ENCODE measurements around the gene TTLL6.
"Not testable (repeated sequence)": the region's sequence is repeated elsewhere in the genome, so short reads cannot be mapped to it uniquely, and the experiment has no call there.

Gene TTLL6

GRCh38 chr17:48814504-48814903 is 2.5 kb downstream of the TTLL6 start:
- DNase-seq: peak; percentile 45

GRCh38 chr17:48812001-48812400 is 5.0 kb downstream of the TTLL6 start:
- no peak for DNase-seq

DNA sequence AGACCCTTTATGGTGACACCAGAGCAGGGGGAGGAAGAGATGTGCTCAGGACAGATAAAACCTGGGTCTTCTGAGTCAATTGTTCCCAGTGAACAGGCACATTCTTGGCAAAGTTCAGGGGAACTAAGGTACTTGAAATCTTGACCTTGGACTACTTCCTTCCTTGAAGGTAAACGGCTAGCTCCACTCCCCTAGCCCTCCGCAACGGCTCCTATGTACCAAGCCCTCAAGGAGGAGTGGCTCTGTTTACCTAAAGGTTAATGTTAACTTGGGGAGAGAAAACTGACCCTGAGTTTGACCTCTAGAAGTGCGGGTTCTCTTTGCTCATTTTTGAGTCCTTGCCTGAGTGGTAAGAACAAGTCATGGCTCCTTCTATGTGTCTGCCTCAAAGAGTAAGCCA is 7.8 kb downstream of the TTLL6 start:
- DNase-seq: no peak

GRCh38 chr17:48804936-48805411 is 12.1 kb downstream of the TTLL6 start:
- DNase-seq: peak; percentile 65

- DNase-seq: no peak
These were observed 16.3 kb downstream of the TTLL6 start for GRCh38 chr17:48800626-48801217.

DNA sequence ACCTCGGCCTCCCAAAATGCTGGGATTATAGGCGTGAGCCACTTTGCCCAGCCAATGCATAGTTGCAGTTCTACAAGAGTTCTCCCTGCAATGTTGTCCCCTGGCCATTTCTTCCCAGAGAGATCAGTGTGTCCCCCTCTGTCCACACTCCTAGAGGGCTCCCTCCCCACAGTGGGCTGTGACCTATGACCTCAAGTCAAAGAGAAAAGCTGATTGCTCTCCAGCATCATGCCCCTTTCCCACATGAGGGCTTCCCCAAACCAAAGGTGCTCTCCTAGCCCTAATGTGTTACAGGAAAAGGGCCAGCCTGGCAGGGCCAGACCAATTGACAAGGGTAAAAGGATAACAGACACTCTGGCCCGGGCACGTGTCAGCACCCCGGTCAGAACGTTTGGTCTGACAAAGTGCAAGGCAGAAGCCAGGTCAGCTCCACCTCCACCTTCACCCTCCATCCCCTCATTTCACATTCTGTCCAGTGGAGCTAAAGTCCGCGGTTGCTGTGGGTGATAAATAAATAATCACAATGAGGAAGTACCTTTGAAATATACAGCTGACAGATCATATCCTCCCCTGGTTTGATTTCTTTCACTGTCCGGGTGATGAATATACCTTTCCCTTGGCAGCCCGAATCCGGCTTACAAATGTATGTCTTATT is 17.8 kb downstream of the TTLL6 start:
- DNase-seq: no peak

GRCh38 chr17:48796163-48796522 is 20.9 kb downstream of the TTLL6 start:
- DNase-seq: not testable (repeated sequence)

DNA sequence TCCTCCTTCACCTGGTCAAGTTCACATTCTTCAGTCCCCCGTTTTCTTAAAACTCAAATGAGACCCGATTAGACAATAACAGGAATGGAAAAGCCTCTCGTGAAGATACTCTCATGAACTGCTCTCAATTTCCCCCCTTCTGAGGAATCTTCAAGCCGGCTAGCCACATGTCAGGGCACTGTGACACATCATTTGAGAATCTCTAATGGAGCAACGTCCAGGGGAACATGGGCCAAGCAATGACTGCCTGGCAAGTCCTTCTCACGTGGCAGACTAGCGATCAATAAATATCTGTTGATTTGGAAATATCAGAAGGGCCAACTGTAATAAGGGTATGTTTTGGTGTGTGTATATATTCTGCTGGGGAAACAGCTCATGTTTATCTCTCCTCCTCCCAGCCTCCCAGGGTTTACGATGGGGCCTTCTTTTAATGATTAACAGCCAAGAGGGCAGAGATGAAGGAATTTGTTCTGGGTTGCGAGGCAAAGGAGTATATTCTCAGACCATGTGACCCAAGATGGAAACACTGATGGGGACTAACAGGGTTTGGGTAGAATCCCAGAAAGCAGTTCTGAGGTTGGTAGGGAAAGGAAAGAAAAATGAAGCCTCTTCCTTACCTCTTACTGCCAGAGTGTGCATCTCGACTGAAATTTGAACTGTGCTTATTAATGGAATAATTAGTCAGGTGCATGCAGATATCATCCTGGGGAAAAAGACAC is 21.4 kb downstream of the TTLL6 start:
- DNase-seq: no peak

DNA sequence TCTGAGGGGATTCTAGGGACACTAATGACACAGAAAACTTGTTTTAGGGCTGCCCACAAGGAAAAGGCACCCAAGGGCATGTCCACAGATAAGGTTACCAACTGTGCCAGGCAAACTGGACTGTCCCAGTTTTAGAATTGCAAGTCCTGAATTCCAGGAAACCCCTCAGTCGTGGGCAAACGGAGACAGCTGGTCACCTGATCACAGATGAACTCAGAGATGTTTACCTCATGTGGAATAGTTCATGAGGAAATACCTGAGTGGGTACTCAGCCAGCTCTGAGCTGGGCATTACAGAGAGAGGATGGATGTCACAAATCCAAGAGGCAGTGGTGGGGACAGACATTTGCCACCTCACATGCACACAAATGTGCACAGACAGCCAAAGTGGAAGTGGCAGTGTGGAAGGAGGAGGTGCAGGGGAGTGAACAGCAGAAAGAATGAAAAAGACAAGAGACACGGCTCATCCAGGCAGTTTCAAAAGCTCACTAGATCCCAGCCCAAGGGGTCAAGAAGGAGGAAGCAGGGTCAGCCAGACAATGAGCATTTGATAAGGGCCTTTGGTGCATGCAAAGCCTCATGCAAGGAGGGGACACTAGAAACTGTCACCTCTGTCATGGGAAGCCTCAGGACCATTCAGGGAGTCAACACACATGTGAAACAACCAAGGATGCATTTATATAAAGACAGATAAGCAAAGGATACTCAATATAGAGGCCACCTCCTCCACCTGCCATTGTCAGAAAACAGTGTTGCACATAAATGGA is 24.8 kb downstream of the TTLL6 start:
- DNase-seq: no peak

DNA sequence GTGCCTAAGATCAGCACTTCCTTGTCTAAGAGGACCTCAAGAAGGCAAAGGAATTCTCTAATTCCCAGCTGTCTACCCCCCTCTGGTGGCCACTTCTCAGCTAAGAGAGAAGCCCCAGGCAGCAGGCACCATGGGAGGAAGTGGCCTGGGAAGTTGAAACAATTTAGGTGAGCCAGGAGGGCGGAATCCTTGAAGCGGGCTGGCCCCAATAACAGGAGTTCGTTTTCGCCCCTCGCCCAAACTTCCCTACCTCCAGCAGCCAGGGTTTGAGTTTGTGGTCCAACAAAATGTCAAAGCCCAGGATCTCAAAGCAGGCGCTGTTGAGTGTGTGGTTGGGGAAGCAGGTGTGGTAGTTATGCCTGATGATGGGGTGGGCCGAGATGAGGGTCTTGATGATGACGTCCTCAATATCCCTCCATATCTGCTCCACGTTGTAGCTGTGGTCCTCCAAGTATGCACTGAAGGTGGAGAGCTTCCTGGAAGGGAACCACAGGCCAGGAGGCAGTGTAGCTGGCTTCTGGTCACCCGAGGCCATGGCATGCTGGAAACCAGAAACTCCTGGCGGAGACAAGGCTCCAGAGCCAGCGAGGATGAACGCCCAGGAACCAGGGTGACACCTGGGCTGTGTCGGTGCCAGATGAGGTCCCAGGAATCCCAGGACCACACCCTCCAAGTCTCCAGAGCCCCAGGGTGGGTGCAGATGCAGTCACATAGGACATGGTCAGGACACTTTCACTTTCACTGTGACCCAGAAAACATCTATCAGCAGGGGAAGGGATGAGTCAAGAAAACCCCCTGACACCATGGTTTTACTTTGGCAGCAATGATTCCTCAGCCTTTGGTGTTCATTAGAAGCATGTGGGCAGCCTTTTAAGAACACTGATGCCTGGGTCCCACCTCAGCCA is 25.6 kb downstream of the TTLL6 start:
- no peak for DNase-seq

GRCh38 chr17:48790607-48791127 is 26.4 kb downstream of the TTLL6 start:
- DNase-seq: no peak

- DNase-seq: no peak
These were observed 29.2 kb downstream of the TTLL6 start for GRCh38 chr17:48787828-48788227.

DNA sequence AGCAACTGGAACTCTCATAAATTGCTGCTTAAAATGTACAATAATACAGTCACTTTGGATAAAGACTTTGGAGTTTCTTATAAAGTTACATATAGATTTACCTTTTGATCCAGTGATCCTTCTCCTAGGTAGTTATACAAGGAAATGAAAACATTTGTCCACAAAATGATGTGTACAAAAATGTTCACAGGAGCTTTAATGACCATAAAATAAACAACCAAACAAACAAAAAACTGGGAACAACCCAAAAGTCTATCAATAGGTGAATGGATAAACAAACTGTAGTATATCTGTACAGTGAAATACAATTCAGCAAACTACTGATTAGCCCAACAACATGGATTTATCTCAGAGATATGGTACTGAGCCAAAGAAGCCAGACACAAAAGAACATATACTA is 37.6 kb downstream of the TTLL6 start:
- DNase-seq: no peak

DNA sequence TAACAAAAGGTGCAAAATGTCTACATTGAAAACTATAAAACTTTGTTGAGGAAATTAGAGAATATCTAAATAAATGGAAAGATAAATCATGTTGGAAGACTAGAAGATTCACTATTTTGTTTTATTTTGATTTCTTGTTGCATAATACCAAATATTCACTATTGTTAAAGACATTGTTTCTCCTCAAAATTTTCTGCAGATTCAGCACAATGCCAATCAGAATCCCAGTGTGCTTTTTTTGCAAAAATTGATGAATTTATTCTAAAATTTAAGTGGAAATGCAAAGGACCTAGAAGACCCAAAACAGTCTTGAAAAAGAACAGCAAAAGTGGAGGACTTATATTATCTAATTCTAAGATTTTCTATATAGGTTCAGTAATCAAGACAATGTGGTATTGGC is 40.4 kb downstream of the TTLL6 start:
- no peak for DNase-seq

DNA sequence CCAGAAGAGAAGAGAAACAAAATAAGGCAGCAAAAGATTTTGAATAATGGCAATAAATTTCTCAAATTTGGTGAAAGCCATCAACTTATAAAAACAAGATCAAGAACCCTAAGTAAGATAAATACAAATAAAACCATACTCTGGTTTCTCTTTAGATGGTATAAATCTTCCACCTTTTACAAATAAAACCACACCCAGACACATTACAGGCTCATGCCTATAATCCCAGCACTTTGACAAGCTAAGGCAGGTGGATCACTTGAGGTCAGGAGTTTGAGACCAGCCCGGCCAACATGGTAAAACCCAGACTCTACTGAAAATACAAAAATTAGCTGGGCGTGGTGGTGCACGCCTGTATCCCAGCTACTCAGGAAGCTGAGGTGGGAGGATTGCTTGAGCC is 43.8 kb downstream of the TTLL6 start:
- DNase-seq: no peak

- DNase-seq: no peak
These were observed 46.1 kb downstream of the TTLL6 start for GRCh38 chr17:48770954-48771353.

- no peak for DNase-seq
These were observed 47.9 kb downstream of the TTLL6 start for GRCh38 chr17:48769009-48769675.

DNA sequence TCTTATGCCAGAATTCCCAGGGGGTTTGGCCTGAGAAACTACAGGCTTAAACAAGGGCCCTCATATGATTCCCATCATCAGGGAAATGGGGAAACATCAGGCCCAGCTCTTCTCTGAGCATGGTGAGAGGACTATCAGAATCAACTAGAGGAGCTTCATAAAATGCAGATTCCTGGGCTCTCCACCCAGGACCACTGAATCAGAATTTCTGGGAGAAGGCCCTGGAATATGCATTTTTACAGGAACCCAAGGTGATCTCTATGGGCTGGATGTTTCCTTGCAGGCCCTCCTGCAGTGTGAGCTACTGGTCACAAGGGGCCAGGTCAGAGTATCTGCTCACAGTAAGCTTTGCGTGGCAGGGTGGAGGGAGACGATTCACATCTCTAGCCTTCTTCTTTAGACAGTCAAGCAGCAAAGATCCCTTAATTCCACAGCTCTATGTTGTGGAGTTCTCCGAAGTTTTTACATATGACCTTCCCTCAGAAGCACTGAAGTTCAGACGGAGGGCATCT is 49.7 kb downstream of the TTLL6 start:
- no peak for DNase-seq

- DNase-seq: no peak
These were observed 55.9 kb downstream of the TTLL6 start for GRCh38 chr17:48761114-48761513.

- no peak for DNase-seq
These were observed 56.6 kb downstream of the TTLL6 start for GRCh38 chr17:48760411-48760810.

- DNase-seq: no peak
These were observed 57.7 kb downstream of the TTLL6 start for GRCh38 chr17:48759288-48759687.

All from stimulated activated CD4-positive, alpha-beta T cell treated with anti-CD3 and anti-CD28 coated beads, Interleukin-12 subunit alpha, Interleukin-12 subunit beta, amount 100 ng/mL, for 4 hours (primary cell).